Measurements from ENCODE around the gene C1orf167.

DNA sequence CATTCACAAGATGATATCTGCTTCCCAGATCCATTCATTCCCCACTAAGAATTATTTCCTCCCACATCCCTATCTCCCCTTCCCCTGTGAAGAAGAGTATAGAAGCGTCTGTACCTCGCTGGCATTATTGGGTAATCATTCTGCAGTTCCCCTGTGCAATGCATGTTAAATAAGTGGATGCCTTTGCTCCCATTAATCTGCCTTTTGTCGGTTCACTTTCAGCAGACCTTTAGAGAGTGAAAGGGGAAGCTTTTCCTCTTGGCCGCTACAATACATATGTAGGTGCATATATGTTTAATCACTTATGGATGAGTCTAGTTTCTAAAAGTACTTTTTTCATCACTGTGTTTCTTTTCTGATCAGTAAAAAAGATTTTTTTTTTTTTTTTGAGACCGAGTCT is 51.0 kb downstream of the C1orf167 start:
- TF ChIP-seq, protein P1, sequence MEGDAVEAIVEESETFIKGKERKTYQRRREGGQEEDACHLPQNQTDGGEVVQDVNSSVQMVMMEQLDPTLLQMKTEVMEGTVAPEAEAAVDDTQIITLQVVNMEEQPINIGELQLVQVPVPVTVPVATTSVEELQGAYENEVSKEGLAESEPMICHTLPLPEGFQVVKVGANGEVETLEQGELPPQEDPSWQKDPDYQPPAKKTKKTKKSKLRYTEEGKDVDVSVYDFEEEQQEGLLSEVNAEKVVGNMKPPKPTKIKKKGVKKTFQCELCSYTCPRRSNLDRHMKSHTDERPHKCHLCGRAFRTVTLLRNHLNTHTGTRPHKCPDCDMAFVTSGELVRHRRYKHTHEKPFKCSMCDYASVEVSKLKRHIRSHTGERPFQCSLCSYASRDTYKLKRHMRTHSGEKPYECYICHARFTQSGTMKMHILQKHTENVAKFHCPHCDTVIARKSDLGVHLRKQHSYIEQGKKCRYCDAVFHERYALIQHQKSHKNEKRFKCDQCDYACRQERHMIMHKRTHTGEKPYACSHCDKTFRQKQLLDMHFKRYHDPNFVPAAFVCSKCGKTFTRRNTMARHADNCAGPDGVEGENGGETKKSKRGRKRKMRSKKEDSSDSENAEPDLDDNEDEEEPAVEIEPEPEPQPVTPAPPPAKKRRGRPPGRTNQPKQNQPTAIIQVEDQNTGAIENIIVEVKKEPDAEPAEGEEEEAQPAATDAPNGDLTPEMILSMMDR (IDR thresholded peaks at IDR 0.05; ENCODE audit: insufficient read depth, low read length, poor library complexity, severe bottlenecking) = no peak
- no peak for TF ChIP-seq EZH2phosphoT487 (conservative IDR thresholded peaks at IDR 0.05; ENCODE audit: low read length)
